DND-41 (cell line): ENCODE measurements around the gene SPTBN5.

ENCODE experiments used
- ATAC-seq: fragments of 200-7000 bp; cut with Tn5 transposase; 3 replicates; pipeline ENCODE4 v1.9.1; 2021; ENCODE audit warnings: low read depth; ENCODE audit not compliant: insufficient read depth
- DNase-seq: peaks from one replicate; pipeline ENCODE4 v3.0.0-alpha.2; 2020
- H2AFZ ChIP-seq: 2 replicates; pipeline ENCODE4 v1.6.0; 2012; ENCODE audit warnings: low read depth, low read length
- H3K27ac ChIP-seq: 2 replicates; pipeline ENCODE4 v1.5.1; 2012; ENCODE audit warnings: low read length, inconsistent platforms
- H3K27me3 ChIP-seq: fragments of 200-600 bp; sonication (generic); 2 replicates; pipeline ENCODE4 v1.6.0; 2012; ENCODE audit warnings: low read length, mild to moderate bottlenecking, inconsistent platforms; ENCODE audit not compliant: insufficient read depth, poor library complexity
- H3K36me3 ChIP-seq: 2 replicates; pipeline ENCODE4 v1.5.1; 2012; ENCODE audit warnings: low read length, inconsistent platforms; ENCODE audit not compliant: insufficient read depth
- H3K4me1 ChIP-seq: 2 replicates; pipeline ENCODE4 v1.5.1; 2012; ENCODE audit warnings: mild to moderate bottlenecking, low read length; ENCODE audit not compliant: insufficient read depth
- H3K4me2 ChIP-seq: 2 replicates; pipeline ENCODE4 v1.6.0; 2012; ENCODE audit warnings: mild to moderate bottlenecking, moderate library complexity, low read length, inconsistent platforms; ENCODE audit not compliant: insufficient read depth
- H3K4me3 ChIP-seq, 2 experiments: fragments of 200-600 bp in 1 of 2; shearing (Covaris generic) in 1 of 2; 2 replicates each; pipeline ENCODE4 v1.5.1; 2012 to 2016; ENCODE audit warnings: inconsistent platforms in 2 of 2, low read length in 2 of 2, mild to moderate bottlenecking in 2 of 2, low read depth in 1 of 2, moderate library complexity in 1 of 2
- H3K79me2 ChIP-seq: 2 replicates; pipeline ENCODE4 v1.6.0; 2012; ENCODE audit warnings: low read length, inconsistent platforms; ENCODE audit not compliant: insufficient read depth
- H3K9ac ChIP-seq: 2 replicates; pipeline ENCODE4 v1.6.0; 2012; ENCODE audit warnings: low read depth, mild to moderate bottlenecking, inconsistent platforms, low read length, moderate library complexity
- H3K9me3 ChIP-seq: 2 replicates; pipeline ENCODE4 v1.5.1; 2012; ENCODE audit warnings: low read length, moderate library complexity, mild to moderate bottlenecking, inconsistent platforms; ENCODE audit not compliant: insufficient read depth, severe bottlenecking
- H4K20me1 ChIP-seq: 2 replicates; pipeline ENCODE4 v1.6.0; 2012; ENCODE audit warnings: low read length; ENCODE audit not compliant: insufficient read depth
- EZH2 ChIP-seq: IDR thresholded peaks from 3 replicates; pipeline ENCODE4 v1.6.1; 2012; ENCODE audit warnings: borderline replicate concordance, low read depth, mild to moderate bottlenecking, moderate library complexity, low read length, inconsistent platforms; ENCODE audit not compliant: severe bottlenecking
- TF ChIP-seq, protein P1 (sequence below): IDR thresholded peaks from 2 replicates; pipeline ENCODE4 v1.5.1; 2012; ENCODE audit warnings: borderline replicate concordance, low read length, moderate library complexity, mild to moderate bottlenecking; ENCODE audit not compliant: poor library complexity, severe bottlenecking; ENCODE audit errors: extremely low read depth

The SPTBN5 gene

DNA sequence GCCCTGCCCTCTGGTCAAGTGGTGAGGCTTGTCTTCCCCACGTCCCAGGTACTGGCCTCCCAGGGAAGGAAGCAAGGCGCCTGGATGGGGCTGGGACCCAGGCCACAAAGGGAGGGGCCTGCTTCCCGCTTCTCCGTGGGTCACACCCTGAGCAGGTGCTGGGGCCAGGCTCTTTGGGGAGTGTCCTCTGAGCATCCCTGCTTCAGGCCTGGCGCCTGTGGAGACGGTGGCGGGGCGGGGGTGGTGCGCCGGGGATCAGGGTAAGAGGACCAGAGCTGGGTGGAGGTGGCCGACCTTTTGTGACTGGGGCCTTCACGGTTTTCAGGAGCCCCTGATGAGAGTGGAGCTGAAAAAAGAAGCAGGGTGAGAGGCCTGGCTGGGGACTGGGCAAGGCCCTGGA lies 51.6 kb downstream of the SPTBN5 start:
- H3K4me1 ChIP-seq, result no peaks in the 10 kb centered on the region
- H3K36me3 ChIP-seq, result peaks cover 4% of the 10 kb centered on the region
- H3K27me3 ChIP-seq, result no peaks in the 10 kb centered on the region
- H3K9me3 ChIP-seq, result no peaks in the 10 kb centered on the region
- TF ChIP-seq, protein P1, sequence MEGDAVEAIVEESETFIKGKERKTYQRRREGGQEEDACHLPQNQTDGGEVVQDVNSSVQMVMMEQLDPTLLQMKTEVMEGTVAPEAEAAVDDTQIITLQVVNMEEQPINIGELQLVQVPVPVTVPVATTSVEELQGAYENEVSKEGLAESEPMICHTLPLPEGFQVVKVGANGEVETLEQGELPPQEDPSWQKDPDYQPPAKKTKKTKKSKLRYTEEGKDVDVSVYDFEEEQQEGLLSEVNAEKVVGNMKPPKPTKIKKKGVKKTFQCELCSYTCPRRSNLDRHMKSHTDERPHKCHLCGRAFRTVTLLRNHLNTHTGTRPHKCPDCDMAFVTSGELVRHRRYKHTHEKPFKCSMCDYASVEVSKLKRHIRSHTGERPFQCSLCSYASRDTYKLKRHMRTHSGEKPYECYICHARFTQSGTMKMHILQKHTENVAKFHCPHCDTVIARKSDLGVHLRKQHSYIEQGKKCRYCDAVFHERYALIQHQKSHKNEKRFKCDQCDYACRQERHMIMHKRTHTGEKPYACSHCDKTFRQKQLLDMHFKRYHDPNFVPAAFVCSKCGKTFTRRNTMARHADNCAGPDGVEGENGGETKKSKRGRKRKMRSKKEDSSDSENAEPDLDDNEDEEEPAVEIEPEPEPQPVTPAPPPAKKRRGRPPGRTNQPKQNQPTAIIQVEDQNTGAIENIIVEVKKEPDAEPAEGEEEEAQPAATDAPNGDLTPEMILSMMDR, result no peak
- no peak for TF ChIP-seq EZH2
- no peak overlapping the region for H2AFZ ChIP-seq
- H3K9ac ChIP-seq, result no peak overlapping the region
- H3K4me3 ChIP-seq, result no peak overlapping the region
- no peak for DNase-seq
- no peaks in the 10 kb centered on the region for H4K20me1 ChIP-seq
- no peak overlapping the region for H3K4me2 ChIP-seq
- ATAC-seq, result no peak
- no peaks in the 10 kb centered on the region for H3K79me2 ChIP-seq
- H3K27ac ChIP-seq, result no peak overlapping the region

DNA sequence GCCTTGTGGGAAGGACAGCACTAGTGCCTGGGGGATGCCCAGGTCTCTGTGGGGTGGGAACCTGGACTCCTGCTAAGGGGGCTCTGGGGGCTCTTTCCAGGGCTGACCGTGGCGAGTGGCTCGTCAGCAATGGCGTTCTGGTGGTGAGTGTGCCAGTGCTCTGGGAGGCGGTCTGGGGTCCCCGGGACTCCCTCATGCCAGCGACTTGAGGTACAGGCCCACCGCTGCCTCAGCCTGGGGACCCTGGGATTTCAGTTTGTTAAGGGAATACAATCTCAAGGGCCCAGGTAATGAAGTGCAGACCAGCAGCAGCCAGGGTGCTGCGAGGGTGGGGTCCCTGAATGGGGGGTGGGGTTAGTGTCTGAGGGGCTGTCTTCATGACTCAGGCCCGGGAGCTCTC lies 52.7 kb downstream of the SPTBN5 start:
- H3K4me3 ChIP-seq, result no peak overlapping the region
- no peak overlapping the region for H2AFZ ChIP-seq
- DNase-seq, result no peak
- H3K9ac ChIP-seq, result no peak overlapping the region
- H3K4me1 ChIP-seq, result no peaks in the 10 kb centered on the region
- no peaks in the 10 kb centered on the region for H3K27me3 ChIP-seq
- ATAC-seq, result no peak
- H3K27ac ChIP-seq, result no peak overlapping the region
- peaks cover 4% of the 10 kb centered on the region for H3K36me3 ChIP-seq
- TF ChIP-seq EZH2, result no peak
- TF ChIP-seq, protein P1, result no peak
- H3K79me2 ChIP-seq, result no peaks in the 10 kb centered on the region
- no peak overlapping the region for H3K4me2 ChIP-seq
- no peaks in the 10 kb centered on the region for H4K20me1 ChIP-seq
- H3K9me3 ChIP-seq, result no peaks in the 10 kb centered on the region

DNA sequence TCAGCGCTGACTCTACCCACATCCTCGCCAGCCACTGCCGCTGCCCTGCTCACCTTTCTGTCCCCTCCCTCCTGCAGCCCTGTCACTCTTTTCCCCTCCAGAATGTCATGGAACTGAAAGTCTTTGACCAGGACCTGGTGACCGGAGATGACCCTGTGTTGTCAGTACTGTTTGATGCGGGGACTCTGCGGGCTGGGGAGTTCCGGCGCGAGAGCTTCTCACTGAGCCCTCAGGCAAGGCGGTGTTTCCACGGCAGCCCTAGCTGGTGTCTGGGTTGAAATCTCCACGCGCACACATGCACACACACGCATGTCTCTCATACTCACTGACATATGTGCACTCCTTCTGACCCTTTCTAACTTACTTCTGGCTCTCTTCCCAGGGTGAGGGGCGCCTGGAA lies 53.2 kb downstream of the SPTBN5 start:
- no peaks in the 10 kb centered on the region for H3K9me3 ChIP-seq
- no peak overlapping the region for H3K4me2 ChIP-seq
- no peak overlapping the region for H3K27ac ChIP-seq
- peaks cover 4% of the 10 kb centered on the region for H3K36me3 ChIP-seq
- DNase-seq (no peak), ATAC-seq (no peak)
- no peaks in the 10 kb centered on the region for H3K79me2 ChIP-seq
- TF ChIP-seq, protein P1, result no peak
- TF ChIP-seq EZH2, result no peak
- no peaks in the 10 kb centered on the region for H3K4me1 ChIP-seq
- no peaks in the 10 kb centered on the region for H3K27me3 ChIP-seq
- no peak overlapping the region for H2AFZ ChIP-seq
- H3K4me3 ChIP-seq, result no peak overlapping the region
- H3K9ac ChIP-seq, result no peak overlapping the region
- H4K20me1 ChIP-seq, result no peaks in the 10 kb centered on the region

DNA sequence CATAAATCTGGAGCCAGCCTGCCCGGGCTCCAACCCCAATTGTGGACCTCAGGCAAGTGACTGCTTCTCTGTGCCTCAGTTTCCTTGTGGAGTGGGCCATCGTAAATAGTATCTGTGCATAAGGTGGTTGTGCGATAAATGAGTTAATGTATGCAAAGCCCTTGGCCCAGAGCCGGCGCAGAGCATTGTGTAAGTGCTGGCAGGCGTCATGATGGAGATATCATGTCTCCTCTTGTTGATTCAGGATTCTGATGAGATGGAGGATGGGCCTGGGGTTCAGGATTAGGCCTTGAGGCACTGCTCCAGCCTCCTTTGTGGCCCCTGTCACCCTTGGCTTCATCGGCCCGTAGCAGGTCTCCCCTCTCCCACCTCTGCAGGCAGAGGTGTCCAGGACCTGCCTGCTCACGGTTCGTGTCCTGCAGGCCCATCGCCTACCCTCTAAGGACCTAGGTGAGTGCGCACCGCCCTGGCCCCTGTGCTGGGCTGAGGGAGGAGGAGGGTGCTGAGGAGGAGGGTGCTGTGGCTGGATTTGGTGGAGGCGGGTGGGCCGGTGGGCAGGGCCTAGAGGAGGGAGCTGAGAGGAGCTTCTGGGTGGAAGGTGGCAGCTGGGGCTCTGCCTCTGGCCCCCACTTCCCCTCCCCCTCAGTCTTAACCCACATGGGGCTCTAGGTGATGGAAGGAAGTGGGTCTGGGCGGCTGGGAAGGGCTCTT lies 53.9 kb downstream of the SPTBN5 start:
- no peaks in the 10 kb centered on the region for H4K20me1 ChIP-seq
- H3K4me3 ChIP-seq, result no peak overlapping the region
- H3K9ac ChIP-seq, result no peak overlapping the region
- no peaks in the 10 kb centered on the region for H3K27me3 ChIP-seq
- no peak for ATAC-seq
- no peaks in the 10 kb centered on the region for H3K9me3 ChIP-seq
- no peaks in the 10 kb centered on the region for H3K4me1 ChIP-seq
- TF ChIP-seq, protein P1, result no peak
- no peak for TF ChIP-seq EZH2
- H2AFZ ChIP-seq, result no peak overlapping the region
- H3K79me2 ChIP-seq, result no peaks in the 10 kb centered on the region
- no peak for DNase-seq
- no peak overlapping the region; the same call in 1 of the 2 replicates for H3K27ac ChIP-seq
- H3K36me3 ChIP-seq, result peaks cover 4% of the 10 kb centered on the region
- H3K4me2 ChIP-seq, result no peak overlapping the region
